GM12878 (cell line): Measurements from ENCODE around the gene MDH1B. TPM values are rescaled to one million over a fixed set of nuclear protein-coding genes. Genes with fewer than 3 reads are reported as not detected.

ENCODE experiments used
- ATAC-seq: fragments of 200-7000 bp; cut with Tn5 transposase; 3 replicates; pipeline ENCODE4 v1.9.1; 2020; ENCODE audit warnings: mild to moderate bottlenecking, moderate library complexity
- Bru-seq: library from RNA; stranded (reverse); fragments of 400-500 nt; gene quantifications from one replicate; lab custom pipeline; 2021; lab: Mats Ljungman, UMichigan
- BruChase-seq, 2 experiments: library from RNA; stranded (reverse); fragments of 400-500 nt; gene quantifications; one replicate each; lab custom pipeline; 2021; lab: Mats Ljungman, UMichigan
- BruUV-seq: library from RNA; stranded (reverse); fragments of 400-500 nt; replicated peaks from 2 replicates; lab custom pipeline; 2021; lab: Mats Ljungman, UMichigan
- CTCF ChIA-PET: fragments of 300-600 bp; sonication (Branson Sonifier 250); formaldehyde crosslinking; extraction: SDS; loops from one replicate; lab custom pipeline; 2021; ENCODE audit warnings: inconsistent platforms; lab: Yijun Ruan, JAX
- POLR2A ChIA-PET: fragments of 350-600 bp; formaldehyde crosslinking; extraction: SDS; loops from one replicate; lab custom pipeline; 2021; ENCODE audit warnings: inconsistent platforms; lab: Charles Lee
- RAD21 ChIA-PET: fragments of 300-600 bp; sonication (Branson Sonifier 250); formaldehyde crosslinking; loops from one replicate; lab custom pipeline; 2023; ENCODE audit warnings: antibody characterized with exemption; ENCODE audit not compliant: unreplicated experiment; lab: Charles Lee
- SMC1A ChIA-PET: fragments of 300-600 bp; sonication (Branson Sonifier 250); formaldehyde crosslinking; loops from one replicate; lab custom pipeline; 2023; ENCODE audit not compliant: unreplicated experiment, uncharacterized antibody; lab: Charles Lee
- DNase-seq: peaks from one replicate; pipeline ENCODE4 v3.0.0-alpha.2; 2011; ENCODE audit warnings: low read depth, low spot score
- FAIRE-seq: peaks from 3 replicates; lab custom pipeline; 2011; peaks lifted over from hg19 to GRCh38; lab: Jason Lieb, UNC
- H2AFZ ChIP-seq: 2 replicates; pipeline ENCODE4 v1.6.0; 2011; ENCODE audit warnings: low read depth, low read length, control low read depth; ENCODE audit not compliant: control insufficient read depth
- H3K27ac ChIP-seq: 2 replicates; pipeline ENCODE4 v1.5.1; 2011; ENCODE audit warnings: control low read depth; ENCODE audit not compliant: control insufficient read depth, insufficient read depth
- H3K27me3 ChIP-seq, 2 experiments: replicated peaks in 1 of 2; 2 replicates each; pipeline versions ENCODE4 v1.6.0 to v1.6.1; 2011; ENCODE audit warnings: low read length in 1 of 2; ENCODE audit not compliant: control insufficient read depth in 2 of 2, insufficient read depth in 2 of 2
- H3K36me3 ChIP-seq, 2 experiments: 2 replicates each; pipeline ENCODE4 v1.5.1; 2011; ENCODE audit warnings: low read length in 1 of 2; ENCODE audit not compliant: control insufficient read depth in 2 of 2, insufficient read depth in 2 of 2
- H3K4me1 ChIP-seq: 2 replicates; pipeline ENCODE4 v1.6.1; 2011; ENCODE audit warnings: mild to moderate bottlenecking, low read length, moderate library complexity, mixed read lengths; ENCODE audit not compliant: control insufficient read depth, insufficient read depth
- H3K4me2 ChIP-seq: 2 replicates; pipeline ENCODE4 v1.6.0; 2011; ENCODE audit warnings: control low read depth; ENCODE audit not compliant: control insufficient read depth, insufficient read depth
- H3K4me3 ChIP-seq: fragments of 200-600 bp; sonication (generic); 2 replicates; pipeline ENCODE4 v1.5.1; 2016
- H3K79me2 ChIP-seq: 2 replicates; pipeline ENCODE4 v1.6.0; 2011; ENCODE audit warnings: low read length; ENCODE audit not compliant: control insufficient read depth, insufficient read depth
- H3K9ac ChIP-seq: 2 replicates; pipeline ENCODE4 v1.8.0; 2011; ENCODE audit warnings: low read length, control low read depth, mixed read lengths; ENCODE audit not compliant: control insufficient read depth, insufficient read depth
- H3K9me3 ChIP-seq: replicated peaks from 3 replicates; pipeline ENCODE4 v1.5.1; 2011; ENCODE audit warnings: mild to moderate bottlenecking, low read length; ENCODE audit not compliant: control insufficient read depth, insufficient read depth
- H4K20me1 ChIP-seq: 2 replicates; pipeline ENCODE4 v1.6.0; 2011; ENCODE audit not compliant: control insufficient read depth, insufficient read depth
- EGR1 ChIP-seq, 2 experiments: IDR thresholded peaks; 1 replicate in 1 of 2; 2 replicates in 1 of 2; pipeline ENCODE4 v1.6.1; 2011 to 2012; ENCODE audit warnings: low read depth in 2 of 2, low read length in 2 of 2, borderline replicate concordance in 1 of 2, mild to moderate bottlenecking in 1 of 2, moderate library complexity in 1 of 2
- KAT2A ChIP-seq: conservative IDR thresholded peaks from 2 replicates; pipeline ENCODE4 v1.6.1; 2011; ENCODE audit warnings: low read depth, low read length; ENCODE audit not compliant: control insufficient read depth
- NR2F1 ChIP-seq: fragments of 450-650 bp; conservative IDR thresholded peaks from 2 replicates; pipeline ENCODE4 v1.6.1; 2017; ENCODE audit warnings: mild to moderate bottlenecking
- POU2F2 ChIP-seq: IDR thresholded peaks from 3 replicates; pipeline ENCODE4 v1.6.1; 2011; ENCODE audit warnings: low read depth, mild to moderate bottlenecking, low read length, borderline replicate concordance
- RCOR1 ChIP-seq: conservative IDR thresholded peaks from 2 replicates; pipeline ENCODE4 v1.6.1; 2012; ENCODE audit warnings: low read depth, low read length, improper control_type of control experiment
- YY1 ChIP-seq: IDR thresholded peaks from 2 replicates; pipeline ENCODE4 v1.6.1; 2011; ENCODE audit warnings: low read depth, mild to moderate bottlenecking, low read length
- ZBED1 ChIP-seq: IDR thresholded peaks from 2 replicates; pipeline ENCODE4 v1.6.1; 2016; ENCODE audit warnings: borderline replicate concordance
- WGBS: methylation state at CpG from one replicate; pipeline ENCODE4 v1.1.6; 2016; ENCODE audit warnings: low lambda C conversion rate; ENCODE audit not compliant: insufficient replicate concordance, insufficient coverage; ENCODE audit errors: missing lambda C conversion rate; 5-methylcytosine and 5-hydroxymethylcytosine counted together
- in situ Hi-C: fragments of 300-500 bp; cut with MboI; formaldehyde crosslinking; loops from 9 replicates; pipeline ENCODE4 v1.14.3; 2018; ENCODE audit warnings: mixed read lengths
- intact Hi-C: fragments of 100-400 bp; cut with micrococcal nuclease; formaldehyde crosslinking; loops from one replicate; pipeline ENCODE4 v1.14.2; 2022; ENCODE audit not compliant: unreplicated experiment
- long read RNA-seq, 2 experiments: library from polyadenylated mRNA; unstranded; transcript quantifications; one replicate each; pipeline ENCODE4 v2.0.0, GENCODE V29; 2019 to 2020
- polyA minus RNA-seq, 3 experiments: library from RNA; depleted of rRNA, polyadenylated mRNA; stranded (reverse); fragments of >200 nt; gene quantifications; 2 replicates each; pipeline ENCODE4 v1.2.3, GENCODE V29; 2011
- polyA plus RNA-seq, 11 experiments: library from polyadenylated mRNA; depleted of rRNA in 4 of 11; unstranded in 6 of 11; stranded (reverse) in 5 of 11; fragments of >200 nt; fragmentation: Nextera tagmentation in 4 of 11; fragmentation: Illumina TruSeq in 1 of 11; extraction: Ambion mirVana in 4 of 11; extraction: Trizol in 1 of 11; gene quantifications; 1 replicate in 1 of 11; 2 replicates in 10 of 11; pipeline versions ENCODE4 v1.2.1 to v1.2.3, GENCODE V29; 2011 to 2016; ENCODE audit warnings: inconsistent platforms in 2 of 11, missing spikeins in 2 of 11, low read depth in 1 of 11
- total RNA-seq, 4 experiments: library from RNA; depleted of rRNA in 3 of 4; stranded (reverse); fragments of >200 nt in 3 of 4; fragmentation: Illumina TruSeq in 1 of 4; extraction: Trizol in 1 of 4; gene quantifications; 2 replicates each; pipeline versions ENCODE4 v1.2.1 to v1.2.3, GENCODE V29; 2013 to 2021
- TF ChIP-seq, protein P1 (sequence below), 3 experiments: IDR thresholded peaks in 2 of 3; conservative IDR thresholded peaks in 1 of 3; 2 replicates each; pipeline ENCODE4 v1.5.1; 2011; ENCODE audit warnings: low read depth in 3 of 3, low read length in 3 of 3, mild to moderate bottlenecking in 3 of 3, control low read depth in 2 of 3, moderate library complexity in 2 of 3, inconsistent platforms in 1 of 3, mixed read lengths in 1 of 3; ENCODE audit not compliant: control insufficient read depth in 2 of 3, insufficient read depth in 1 of 3; ENCODE audit errors: extremely low read depth in 1 of 3
- TF ChIP-seq, protein P2 (sequence below): IDR thresholded peaks from 2 replicates; pipeline ENCODE4 v1.6.1; 2011; ENCODE audit warnings: low read depth, low read length, improper control_type of control experiment, borderline replicate concordance

The MDH1B gene
- total RNA-seq (2013; cell fraction: nucleolus; rRNA removed), result 1.6 and 2.1 TPM in 2 replicates
- 0.56 and 1.0 TPM in 2 replicates for total RNA-seq (2014; rRNA removed)
- total RNA-seq (2014; rRNA removed; fragmentation: Illumina TruSeq; extraction: Trizol), result 0.55 and 1.1 TPM in 2 replicates
- total RNA-seq (2021), result 1.0 TPM in 2 replicates
- polyA plus RNA-seq (2011; ENCODE audit: low read depth), result not detected
- polyA plus RNA-seq (2011; rRNA removed), result 0.49 and 0.68 TPM in 2 replicates
- 0.12 and 0.22 TPM in 2 replicates for polyA plus RNA-seq (2011; cell fraction: cytosol; rRNA removed)
- 0.12 and 0.31 TPM in 2 replicates for polyA plus RNA-seq (2011; cell fraction: nucleus; rRNA removed)
- 0.61 and 0.65 TPM in 2 replicates for polyA plus RNA-seq (2012)
- polyA plus RNA-seq (2014; fragmentation: Illumina TruSeq; extraction: Trizol), result 0.47 and 0.65 TPM in 2 replicates
- 1 to 10 TPM in 1 of 2 experiments, under 1 TPM in 1; 0.97 to 1.3 TPM for polyA plus RNA-seq (2014; fragmentation: Nextera tagmentation; extraction: Ambion mirVana)
- 1.1 and 1.4 TPM in 2 replicates for polyA plus RNA-seq (2014; rRNA removed)
- polyA plus RNA-seq (2016; fragmentation: Nextera tagmentation; extraction: Ambion mirVana), result 1 to 10 TPM in 1 of 2 experiments, under 1 TPM in 1; 0.87 to 1.6 TPM
- 0.52 and 1.0 TPM in 2 replicates for polyA minus RNA-seq (2011; rRNA and poly(A)+ RNA removed)
- not detected in 2 replicates for polyA minus RNA-seq (2011; cell fraction: cytosol; rRNA and poly(A)+ RNA removed)
- 0.48 TPM in 2 replicates for polyA minus RNA-seq (2011; cell fraction: nucleus; rRNA and poly(A)+ RNA removed)
- percentile 8 among the genes with signal in this experiment for Bru-seq, nascent RNA
- BruChase-seq, experiment 1, labeled RNA remaining after a 6-hour chase, result percentile 9 among the genes with signal in this experiment
- percentile 15 among the genes with signal in this experiment for BruChase-seq, experiment 2, labeled RNA remaining after a 2-hour chase
- long read RNA-seq, experiment 1, partial matches to known transcripts, result 1 of 1 reads
- long read RNA-seq, experiment 1, other reads (novel, unspliced or antisense), result 0 of 1 reads
- long read RNA-seq, experiment 2, partial matches to known transcripts, result 3 of 3 reads
- long read RNA-seq, experiment 2, other reads (novel, unspliced or antisense), result 0 of 3 reads

DNA sequence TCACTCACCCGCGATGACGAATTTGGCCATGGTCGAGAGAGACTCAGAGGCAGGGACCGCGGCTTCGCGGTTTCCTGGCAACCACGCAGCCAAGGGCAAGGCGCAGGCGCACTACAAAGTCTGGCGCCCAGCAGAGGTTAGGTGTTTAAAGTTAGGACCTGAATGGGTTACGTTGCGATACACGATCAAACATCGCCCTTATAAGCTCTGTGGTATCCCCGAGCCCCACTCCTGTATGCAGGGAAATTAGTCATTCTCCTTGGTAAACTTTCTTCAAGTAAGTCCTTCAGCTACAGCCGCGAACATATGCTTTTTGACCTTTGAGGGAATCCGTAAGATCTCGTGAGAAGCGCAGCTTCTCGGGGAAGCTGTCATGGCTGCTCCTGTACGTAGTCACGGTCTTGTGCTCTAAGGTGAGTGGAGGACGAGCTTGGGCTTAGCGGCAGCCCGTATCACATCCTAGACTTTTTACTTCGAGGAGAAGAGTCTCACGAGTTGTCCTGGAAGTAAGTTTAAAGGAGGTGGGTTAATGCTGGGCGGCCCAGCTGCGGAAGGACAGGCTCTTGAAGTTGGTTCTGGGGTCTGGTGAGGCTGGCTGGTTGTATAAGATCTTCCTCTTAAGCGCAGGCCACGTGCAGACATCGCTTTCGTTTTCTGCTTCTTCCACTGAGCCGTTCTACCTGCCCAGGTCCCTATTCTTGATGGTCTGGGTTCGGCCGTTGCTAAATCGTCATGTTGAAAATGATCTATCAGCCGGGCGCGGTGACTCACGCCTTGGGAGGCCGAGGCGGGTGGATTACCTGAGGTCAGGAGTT, at the start of gene MDH1B, which contains the start of gene FASTKD2:
Gene MDH1B (minus strand): TSS at position 87 of the 815 bp plus-strand sequence. CDS start 57 bp downstream, at position 30.
Gene FASTKD2 (plus strand): TSS at position 365 of the 815 bp plus-strand sequence. CDS start 1,088 bp downstream, outside the sequence.
- CTCF ChIA-PET, result interaction anchor here (0.7 to 2.5 kb wide), 4 partner anchors 15 to 375 kb away, joined by 3 to 10 read pairs (median 4); no protein-coding TSS in a partner anchor
- Histone ChIP-seq H2AFZ (peak within 1 kb of the TSS; percentile 97), H3K79me2 (peaks cover 28% of the 10 kb centered on the region), H3K27me3 (no peaks in the 10 kb centered on the region), H4K20me1 (no peaks in the 10 kb centered on the region), H3K4me3 (peak within 1 kb of the TSS; percentile 97), H3K9me3 (no peaks in the 10 kb centered on the region), H3K4me2 (peak within 1 kb of the TSS; percentile 77), H3K36me3 (peaks cover 0 to 4% of the 10 kb centered on the region in 2 experiments; a peak in 1 of 4 replicates), H3K4me1 (peaks cover 2% of the 10 kb centered on the region; the same call in 1 of the 2 replicates), H3K9ac (peak within 1 kb of the TSS; percentile 95), H3K27ac (peak within 1 kb of the TSS; percentile 92)
- FAIRE-seq (peak; percentile 94), ATAC-seq (peak; percentile 93), DNase-seq (peak; percentile 92)
- POLR2A ChIA-PET, result interaction anchor here (0.5 to 1.0 kb wide), 4 partner anchors 8 to 765 kb away, joined by 4 to 8 read pairs (median 4); partner anchors contain the start of gene KLF7
- SMC1A ChIA-PET, result interaction anchor here (0.8 to 1.2 kb wide), 6 partner anchors 16 to 762 kb away, joined by 3 to 7 read pairs (median 4); no protein-coding TSS in a partner anchor
- no TSS peak for BruUV-seq
- WGBS, result 2% methylated on average over 46 of the region's 46 CpGs
- RAD21 ChIA-PET, result interaction anchor here (1.1 to 1.8 kb wide), 2 partner anchors 17 to 862 kb away, joined by 4 to 5 read pairs; no protein-coding TSS in a partner anchor
- intact Hi-C loops (no loop called here), in situ Hi-C loops (no loop called here)
- 0 out of 3 replicates have a peak, but pooled peaks of 1 of the 2 experiments have one; percentile 6 for TF ChIP-seq EGR1 (IDR thresholded peaks at IDR 0.05; ENCODE audit: borderline replicate concordance in 1 of 2, low read depth in 2 of 2, low read length in 2 of 2)
- peak; percentile 76 for TF ChIP-seq POU2F2
- peak; percentile 96; the same call in 1 of the 2 replicates for TF ChIP-seq RCOR1
- TF ChIP-seq, protein P1, sequence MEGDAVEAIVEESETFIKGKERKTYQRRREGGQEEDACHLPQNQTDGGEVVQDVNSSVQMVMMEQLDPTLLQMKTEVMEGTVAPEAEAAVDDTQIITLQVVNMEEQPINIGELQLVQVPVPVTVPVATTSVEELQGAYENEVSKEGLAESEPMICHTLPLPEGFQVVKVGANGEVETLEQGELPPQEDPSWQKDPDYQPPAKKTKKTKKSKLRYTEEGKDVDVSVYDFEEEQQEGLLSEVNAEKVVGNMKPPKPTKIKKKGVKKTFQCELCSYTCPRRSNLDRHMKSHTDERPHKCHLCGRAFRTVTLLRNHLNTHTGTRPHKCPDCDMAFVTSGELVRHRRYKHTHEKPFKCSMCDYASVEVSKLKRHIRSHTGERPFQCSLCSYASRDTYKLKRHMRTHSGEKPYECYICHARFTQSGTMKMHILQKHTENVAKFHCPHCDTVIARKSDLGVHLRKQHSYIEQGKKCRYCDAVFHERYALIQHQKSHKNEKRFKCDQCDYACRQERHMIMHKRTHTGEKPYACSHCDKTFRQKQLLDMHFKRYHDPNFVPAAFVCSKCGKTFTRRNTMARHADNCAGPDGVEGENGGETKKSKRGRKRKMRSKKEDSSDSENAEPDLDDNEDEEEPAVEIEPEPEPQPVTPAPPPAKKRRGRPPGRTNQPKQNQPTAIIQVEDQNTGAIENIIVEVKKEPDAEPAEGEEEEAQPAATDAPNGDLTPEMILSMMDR (IDR thresholded peaks at IDR 0.05 in 2 of 3, conservative IDR thresholded peaks at IDR 0.05 in 1 of 3; ENCODE audit: control insufficient read depth in 2 of 3, extremely low read depth in 1 of 3, insufficient read depth in 1 of 3, low read depth in 3 of 3, low read length in 3 of 3), result no peak
- TF ChIP-seq, protein P2, sequence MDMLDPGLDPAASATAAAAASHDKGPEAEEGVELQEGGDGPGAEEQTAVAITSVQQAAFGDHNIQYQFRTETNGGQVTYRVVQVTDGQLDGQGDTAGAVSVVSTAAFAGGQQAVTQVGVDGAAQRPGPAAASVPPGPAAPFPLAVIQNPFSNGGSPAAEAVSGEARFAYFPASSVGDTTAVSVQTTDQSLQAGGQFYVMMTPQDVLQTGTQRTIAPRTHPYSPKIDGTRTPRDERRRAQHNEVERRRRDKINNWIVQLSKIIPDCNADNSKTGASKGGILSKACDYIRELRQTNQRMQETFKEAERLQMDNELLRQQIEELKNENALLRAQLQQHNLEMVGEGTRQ, result no peak
- TF ChIP-seq ZBED1, result no peak
- peak; percentile 71; the same call in 1 of the 2 replicates for TF ChIP-seq NR2F1
- peak; percentile 98 for TF ChIP-seq YY1
- TF ChIP-seq KAT2A, result no peak
